ENCODE results near the gene TBRG4. TPM values are rescaled to one million over a fixed set of nuclear protein-coding genes. Genes with fewer than 3 reads are reported as not detected.
A peak's percentile ranks its signal among the peaks of the same experiment; 100 is the strongest.

The TBRG4 gene
- total RNA-seq, 2 experiments from 2014 or later, result 197 TPM

GRCh38 chr7:45053941-45054340, 57.6 kb downstream of the TBRG4 start:
- intact Hi-C loops (cut with micrococcal nuclease), result no loop called here
- POLR2A ChIA-PET, result interaction anchor here (1.6 kb wide), 1 partner anchor 12 kb away, joined by 4 read pairs; no protein-coding TSS in a partner anchor
- no peak for ATAC-seq
- CTCF ChIA-PET, result interaction anchor here (1.6 kb wide), 1 partner anchor 52 kb away, joined by 4 read pairs; no protein-coding TSS in a partner anchor
- Mint-ChIP-seq H3K27me3 (no peaks in the 10 kb centered on the region), H3K9me3 (no peaks in the 10 kb centered on the region), H3K4me3 (no peak overlapping the region), H3K27ac (no peak overlapping the region), H3K4me1 (ENCODE audit: low read depth) (peaks cover 48% of the 10 kb centered on the region), H3K36me3 (ENCODE audit: low read depth) (peaks cover 29% of the 10 kb centered on the region)
- TF ChIP-seq CTCF (IDR thresholded peaks at IDR 0.05), result no peak
- DNase-seq, result no peak

GRCh38 chr7:45053401-45053800, 58.1 kb downstream of the TBRG4 start:
- no peak overlapping the region for H3K4me3 Mint-ChIP-seq

GRCh38 chr7:45052011-45052410, 59.5 kb downstream of the TBRG4 start:
- Mint-ChIP-seq H3K4me3 (no peak overlapping the region), H3K9me3 (no peaks in the 10 kb centered on the region), H3K36me3 (ENCODE audit: low read depth) (peaks cover 24% of the 10 kb centered on the region), H3K4me1 (ENCODE audit: low read depth) (peaks cover 44% of the 10 kb centered on the region), H3K27ac (peak overlapping the region; percentile 1), H3K27me3 (no peaks in the 10 kb centered on the region)
- intact Hi-C loops (cut with micrococcal nuclease), result no loop called here
- no peak for DNase-seq
- POLR2A ChIA-PET, result interaction anchor here (1.2 to 1.4 kb wide), 2 partner anchors 60 to 67 kb away, joined by 3 read pairs; no protein-coding TSS in a partner anchor
- TF ChIP-seq CTCF (IDR thresholded peaks at IDR 0.05), result no peak
- CTCF ChIA-PET, result no interaction called here
- ATAC-seq, result no peak

More at GRCh38 chr7:45053401-45053800, 58.1 kb downstream of the TBRG4 start:
- no peaks in the 10 kb centered on the region for H3K9me3 Mint-ChIP-seq
- H3K36me3 Mint-ChIP-seq (ENCODE audit: low read depth), result peaks cover 27% of the 10 kb centered on the region
- DNase-seq, result no peak
- ATAC-seq, result no peak
- TF ChIP-seq CTCF (IDR thresholded peaks at IDR 0.05), result no peak
- ChIA-PET POLR2A (interaction anchor here (1.0 to 1.6 kb wide), 3 partner anchors 13 to 73 kb away, joined by 3 to 4 read pairs (median 3); no protein-coding TSS in a partner anchor), CTCF (interaction anchor here (0.7 kb wide), 1 partner anchor 11 kb away, joined by 3 read pairs; no protein-coding TSS in a partner anchor)
- intact Hi-C loops (cut with micrococcal nuclease), result no loop called here
- H3K4me1 Mint-ChIP-seq (ENCODE audit: low read depth), result peaks cover 48% of the 10 kb centered on the region
- no peaks in the 10 kb centered on the region for H3K27me3 Mint-ChIP-seq
- no peak overlapping the region for H3K27ac Mint-ChIP-seq

GRCh38 chr7:45050198-45050597, 61.3 kb downstream of the TBRG4 start:
- intact Hi-C loops (cut with micrococcal nuclease), result no loop called here
- POLR2A ChIA-PET, result interaction anchor here (1.0 kb wide), 1 partner anchor 48 kb away, joined by 3 read pairs; no protein-coding TSS in a partner anchor

More at GRCh38 chr7:45050198-45050597, 61.3 kb downstream of the TBRG4 start:
- no peak for DNase-seq
- peaks cover 43% of the 10 kb centered on the region for H3K4me1 Mint-ChIP-seq (ENCODE audit: low read depth)
- peak overlapping the region; percentile 2 for H3K27ac Mint-ChIP-seq
- CTCF ChIA-PET, result no interaction called here
- no peaks in the 10 kb centered on the region for H3K9me3 Mint-ChIP-seq
- H3K36me3 Mint-ChIP-seq (ENCODE audit: low read depth), result peaks cover 23% of the 10 kb centered on the region
- no peaks in the 10 kb centered on the region for H3K27me3 Mint-ChIP-seq
- H3K4me3 Mint-ChIP-seq, result no peak overlapping the region
- no peak for TF ChIP-seq CTCF (IDR thresholded peaks at IDR 0.05)
- no peak for ATAC-seq

Other genes starting within 250 kb of the TBRG4 start
- gene PURB, start 226.2 kb downstream of the TBRG4 start, total RNA-seq, result 10 to 100 TPM; 20.5 to 21.0 TPM
- gene MYO1G, start 132.7 kb downstream of the TBRG4 start, total RNA-seq, result 100 to 1,000 TPM; 399 to 403 TPM
- gene CCM2, start 111.5 kb downstream of the TBRG4 start, total RNA-seq, result 10 to 100 TPM; 72.3 to 77.5 TPM
- gene NACAD, start 22.7 kb downstream of the TBRG4 start, total RNA-seq, result under 1 TPM; 0.31 to 0.50 TPM
- gene RAMP3, start 46.1 kb upstream of the TBRG4 start, total RNA-seq, result not detected

Measured in activated CD8-positive, alpha-beta T cell treated with anti-CD3 and anti-CD28 coated beads for 36 hours (primary cell).